Astrocyte (in vitro differentiated cells and primary cell): ENCODE data around the gene CDC40.
"Not testable (repeated sequence)": the region's sequence is repeated elsewhere in the genome, so short reads cannot be mapped to it uniquely, and the experiment has no call there.

Source experiments
- CTCF ChIP-seq: IDR thresholded peaks from 2 replicates; pipeline ENCODE4 v1.5.1; 2011; ENCODE audit warnings: low read depth, mild to moderate bottlenecking, inconsistent platforms, low read length, moderate library complexity; ENCODE audit not compliant: insufficient read depth
- EZH2 ChIP-seq: IDR thresholded peaks from 2 replicates; pipeline ENCODE4 v1.6.1; 2012; ENCODE audit warnings: mild to moderate bottlenecking, low read length, inconsistent platforms; ENCODE audit not compliant: insufficient read depth

- TF ChIP-seq CTCF, EZH2: not testable (repeated sequence)
Measured at GRCh38 chr6:110244621-110245020, 64.4 kb downstream of the CDC40 start.
